Fibroblast of the aortic adventitia (primary cell): Measurements from ENCODE around the gene CDH5. TPM values are rescaled to one million over a fixed set of nuclear protein-coding genes. Genes with fewer than 3 reads are reported as not detected.

ENCODE experiments used
- DNase-seq: peaks from one replicate; pipeline ENCODE4 v3.0.0-alpha.2; 2010; ENCODE audit warnings: low read depth
- H3K4me3 ChIP-seq: 2 replicates; pipeline ENCODE4 v1.5.1; 2011; ENCODE audit warnings: low read depth, mild to moderate bottlenecking, control low read depth, low read length, moderate library complexity
- total RNA-seq: library from RNA; depleted of rRNA; stranded (reverse); fragments of >200 nt; gene quantifications from 2 replicates; pipeline ENCODE4 v1.2.3, GENCODE V29; 2012; ENCODE audit warnings: low replicate concordance
- TF ChIP-seq, protein P1 (sequence below): IDR thresholded peaks from 2 replicates; pipeline ENCODE4 v1.5.1; 2011; ENCODE audit warnings: mild to moderate bottlenecking, low read length, control low read depth, inconsistent platforms; ENCODE audit not compliant: insufficient read depth

The CDH5 gene
- total RNA-seq, 1 donor, result 2.9 TPM

DNA sequence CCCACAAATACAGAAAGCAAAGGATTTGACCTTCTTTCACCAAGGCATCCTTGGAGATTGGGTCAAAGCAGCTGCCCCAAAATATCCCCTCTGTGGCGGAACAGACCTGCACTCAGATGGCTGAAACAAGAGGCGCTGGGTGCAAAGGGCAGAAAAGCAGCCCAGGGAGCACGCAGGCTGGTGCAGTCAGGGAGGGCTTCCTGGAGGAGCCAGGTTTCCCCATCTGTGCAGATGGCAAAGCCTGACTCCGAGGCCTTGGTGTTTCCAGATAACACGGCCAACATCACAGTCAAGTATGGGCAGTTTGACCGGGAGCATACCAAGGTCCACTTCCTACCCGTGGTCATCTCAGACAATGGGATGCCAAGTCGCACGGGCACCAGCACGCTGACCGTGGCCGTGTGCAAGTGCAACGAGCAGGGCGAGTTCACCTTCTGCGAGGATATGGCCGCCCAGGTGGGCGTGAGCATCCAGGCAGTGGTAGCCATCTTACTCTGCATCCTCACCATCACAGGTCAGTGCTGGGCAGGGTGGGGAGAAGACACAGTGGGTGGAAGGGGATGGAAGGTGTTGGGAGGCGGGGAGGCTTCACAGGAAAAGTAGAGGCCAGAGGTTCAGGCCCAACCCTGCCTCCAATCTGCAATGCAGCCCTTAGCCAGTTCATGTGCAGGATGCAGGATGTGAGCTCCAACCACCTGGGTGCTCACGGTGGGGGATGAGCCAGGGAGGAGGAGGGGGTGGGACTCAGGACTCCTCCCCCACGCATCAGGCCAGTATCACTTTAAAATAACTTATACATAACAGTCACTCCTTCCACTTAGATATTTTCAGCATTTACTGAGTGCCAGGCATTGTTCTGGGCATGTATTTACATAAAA is 34.3 kb downstream of the CDH5 start:
- no peak overlapping the region for H3K4me3 ChIP-seq
- TF ChIP-seq, protein P1, sequence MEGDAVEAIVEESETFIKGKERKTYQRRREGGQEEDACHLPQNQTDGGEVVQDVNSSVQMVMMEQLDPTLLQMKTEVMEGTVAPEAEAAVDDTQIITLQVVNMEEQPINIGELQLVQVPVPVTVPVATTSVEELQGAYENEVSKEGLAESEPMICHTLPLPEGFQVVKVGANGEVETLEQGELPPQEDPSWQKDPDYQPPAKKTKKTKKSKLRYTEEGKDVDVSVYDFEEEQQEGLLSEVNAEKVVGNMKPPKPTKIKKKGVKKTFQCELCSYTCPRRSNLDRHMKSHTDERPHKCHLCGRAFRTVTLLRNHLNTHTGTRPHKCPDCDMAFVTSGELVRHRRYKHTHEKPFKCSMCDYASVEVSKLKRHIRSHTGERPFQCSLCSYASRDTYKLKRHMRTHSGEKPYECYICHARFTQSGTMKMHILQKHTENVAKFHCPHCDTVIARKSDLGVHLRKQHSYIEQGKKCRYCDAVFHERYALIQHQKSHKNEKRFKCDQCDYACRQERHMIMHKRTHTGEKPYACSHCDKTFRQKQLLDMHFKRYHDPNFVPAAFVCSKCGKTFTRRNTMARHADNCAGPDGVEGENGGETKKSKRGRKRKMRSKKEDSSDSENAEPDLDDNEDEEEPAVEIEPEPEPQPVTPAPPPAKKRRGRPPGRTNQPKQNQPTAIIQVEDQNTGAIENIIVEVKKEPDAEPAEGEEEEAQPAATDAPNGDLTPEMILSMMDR, result no peak
- DNase-seq, result no peak

DNA sequence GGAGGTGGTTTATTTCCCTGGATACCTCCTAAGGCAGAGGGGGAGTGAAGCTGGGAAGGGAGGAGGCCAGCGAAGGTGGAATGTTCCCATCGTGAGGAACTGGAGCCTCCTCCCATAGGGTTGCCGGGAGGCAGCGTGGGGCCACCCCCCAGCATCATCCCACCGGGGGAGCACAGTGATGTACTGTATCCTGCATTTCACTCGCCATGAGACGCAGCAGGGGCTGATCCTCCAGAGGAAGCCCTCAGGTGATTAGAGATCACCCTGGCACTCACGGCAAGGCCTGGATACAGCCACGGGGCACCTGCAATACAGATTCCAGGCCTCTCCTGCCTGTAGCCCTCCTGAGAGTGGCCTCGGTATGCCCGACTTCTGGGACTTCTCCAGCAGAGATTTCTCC is 35.1 kb downstream of the CDH5 start:
- DNase-seq, result no peak
- TF ChIP-seq, protein P1, result no peak

DNA sequence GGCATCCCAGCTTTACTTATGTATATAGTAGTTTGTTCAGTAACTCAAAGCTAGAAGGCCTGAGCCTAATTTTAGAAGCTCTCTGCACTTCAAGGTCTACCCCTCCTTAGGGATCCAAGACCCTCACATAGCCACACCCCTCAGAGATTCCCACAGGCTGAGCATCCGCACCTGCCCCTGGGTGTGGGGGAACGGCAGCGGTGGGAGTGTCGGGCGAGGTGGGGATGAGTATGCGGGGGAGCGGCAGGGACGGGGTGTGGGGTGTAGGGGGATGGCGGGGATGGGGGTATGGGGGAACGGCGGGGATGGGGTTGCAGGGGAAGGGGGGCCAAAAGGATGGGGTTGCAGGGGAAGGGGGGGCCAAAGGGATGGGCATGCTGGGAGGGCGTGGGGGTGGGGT is 35.7 kb downstream of the CDH5 start:
- TF ChIP-seq, protein P1, result no peak
- no peak for DNase-seq
- H3K4me3 ChIP-seq, result no peak overlapping the region

More for the DNA sequence above, 35.1 kb downstream of the CDH5 start:
- no peak overlapping the region for H3K4me3 ChIP-seq

DNA sequence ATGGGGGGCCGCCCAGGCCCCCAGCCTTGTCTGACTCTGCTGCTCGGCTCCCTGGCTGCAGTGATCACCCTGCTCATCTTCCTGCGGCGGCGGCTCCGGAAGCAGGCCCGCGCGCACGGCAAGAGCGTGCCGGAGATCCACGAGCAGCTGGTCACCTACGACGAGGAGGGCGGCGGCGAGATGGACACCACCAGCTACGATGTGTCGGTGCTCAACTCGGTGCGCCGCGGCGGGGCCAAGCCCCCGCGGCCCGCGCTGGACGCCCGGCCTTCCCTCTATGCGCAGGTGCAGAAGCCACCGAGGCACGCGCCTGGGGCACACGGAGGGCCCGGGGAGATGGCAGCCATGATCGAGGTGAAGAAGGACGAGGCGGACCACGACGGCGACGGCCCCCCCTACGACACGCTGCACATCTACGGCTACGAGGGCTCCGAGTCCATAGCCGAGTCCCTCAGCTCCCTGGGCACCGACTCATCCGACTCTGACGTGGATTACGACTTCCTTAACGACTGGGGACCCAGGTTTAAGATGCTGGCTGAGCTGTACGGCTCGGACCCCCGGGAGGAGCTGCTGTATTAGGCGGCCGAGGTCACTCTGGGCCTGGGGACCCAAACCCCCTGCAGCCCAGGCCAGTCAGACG is 36.2 kb downstream of the CDH5 start:
- TF ChIP-seq, protein P1, result no peak
- H3K4me3 ChIP-seq, result no peak overlapping the region
- no peak for DNase-seq

DNA sequence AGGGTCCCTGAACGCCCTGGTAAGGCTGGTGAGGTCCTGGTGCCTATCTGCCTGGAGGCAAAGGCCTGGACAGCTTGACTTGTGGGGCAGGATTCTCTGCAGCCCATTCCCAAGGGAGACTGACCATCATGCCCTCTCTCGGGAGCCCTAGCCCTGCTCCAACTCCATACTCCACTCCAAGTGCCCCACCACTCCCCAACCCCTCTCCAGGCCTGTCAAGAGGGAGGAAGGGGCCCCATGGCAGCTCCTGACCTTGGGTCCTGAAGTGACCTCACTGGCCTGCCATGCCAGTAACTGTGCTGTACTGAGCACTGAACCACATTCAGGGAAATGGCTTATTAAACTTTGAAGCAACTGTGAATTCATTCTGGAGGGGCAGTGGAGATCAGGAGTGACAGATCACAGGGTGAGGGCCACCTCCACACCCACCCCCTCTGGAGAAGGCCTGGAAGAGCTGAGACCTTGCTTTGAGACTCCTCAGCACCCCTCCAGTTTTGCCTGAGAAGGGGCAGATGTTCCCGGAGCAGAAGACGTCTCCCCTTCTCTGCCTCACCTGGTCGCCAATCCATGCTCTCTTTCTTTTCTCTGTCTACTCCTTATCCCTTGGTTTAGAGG is 37.1 kb downstream of the CDH5 start:
- TF ChIP-seq, protein P1, result no peak
- DNase-seq, result no peak
- no peak overlapping the region for H3K4me3 ChIP-seq

DNA sequence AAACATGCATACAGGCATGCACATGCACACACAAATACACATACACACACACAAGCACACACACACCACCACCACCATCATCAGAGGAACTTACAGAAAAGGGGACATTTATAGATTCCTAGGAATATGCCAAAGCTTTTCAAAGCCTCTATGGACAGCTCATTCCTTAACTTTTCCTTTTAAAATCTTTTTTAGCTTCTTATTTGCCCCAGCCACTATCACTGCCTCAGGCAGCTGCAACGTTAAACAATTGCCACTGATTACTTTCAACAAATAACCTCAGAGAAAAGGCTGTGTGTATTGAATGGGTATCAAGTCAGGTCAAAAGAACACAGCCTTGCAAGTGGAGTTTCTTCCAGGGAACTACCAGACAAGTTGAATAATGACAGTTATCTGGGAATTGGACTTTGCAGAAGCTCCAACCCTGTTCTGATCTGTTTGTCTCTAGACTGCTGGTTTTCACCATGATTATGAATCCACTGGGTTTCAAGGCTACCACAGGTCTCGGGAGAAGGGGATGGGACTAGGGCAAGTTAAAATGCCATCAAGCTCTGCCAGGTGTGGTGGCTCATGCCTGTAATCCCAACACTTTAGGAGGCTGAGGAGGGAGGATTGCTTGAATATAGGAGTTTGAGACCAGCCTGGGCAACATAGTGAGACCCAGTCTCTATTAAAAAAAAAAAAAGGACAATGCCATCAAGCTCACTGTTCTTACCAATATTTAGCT is 38.7 kb downstream of the CDH5 start:
- no peak for DNase-seq
- no peak overlapping the region for H3K4me3 ChIP-seq
- TF ChIP-seq, protein P1, result no peak
